ENCODE results near the gene FBXL7. TPM values are rescaled to one million over a fixed set of nuclear protein-coding genes. Genes with fewer than 3 reads are reported as not detected.

FBXL7 gene
- total and polyA plus RNA-seq, 3 experiments from 2014 or later, result not detected

- Histone ChIP-seq H3K27me3 (ENCODE audit: insufficient read depth, low read length, poor library complexity, severe bottlenecking) (no peaks in the 10 kb centered on the region), H3K27ac (ENCODE audit: low read depth, low read length) (no peak overlapping the region), H3K36me3 (ENCODE audit: insufficient read depth, low read length) (no peaks in the 10 kb centered on the region), H3K9me3 (ENCODE audit: low read length) (no peaks in the 10 kb centered on the region), H3K4me1 (ENCODE audit: insufficient read depth, low read length) (no peaks in the 10 kb centered on the region), H3K4me3 (ENCODE audit: low read length) (no peak overlapping the region)
- no peaks in the 10 kb centered on the region for H3K36me3 Mint-ChIP-seq
- DNase-seq, result no peak
- no peaks in the 10 kb centered on the region for H3K4me1 Mint-ChIP-seq
- H3K9me3 Mint-ChIP-seq, result peaks cover 0 to 13% (median 5%) of the 10 kb centered on the region in 5 donors
- no peaks in the 10 kb centered on the region for H3K27me3 Mint-ChIP-seq
- no peak overlapping the region for H3K4me3 Mint-ChIP-seq
- H3K27ac Mint-ChIP-seq, result no peak overlapping the region
- ChIA-PET POLR2A (no interaction called here), CTCF (no interaction called here)
These were observed 105.0 kb downstream of the FBXL7 start for GRCh38 chr5:15604986-15605385.

- Histone ChIP-seq H3K4me3 (ENCODE audit: low read length) (no peak overlapping the region), H3K36me3 (ENCODE audit: insufficient read depth, low read length) (no peaks in the 10 kb centered on the region), H3K27ac (ENCODE audit: low read depth, low read length) (no peak overlapping the region), H3K4me1 (ENCODE audit: insufficient read depth, low read length) (no peaks in the 10 kb centered on the region), H3K27me3 (ENCODE audit: insufficient read depth, low read length, poor library complexity, severe bottlenecking) (no peaks in the 10 kb centered on the region), H3K9me3 (ENCODE audit: low read length) (no peaks in the 10 kb centered on the region)
- Mint-ChIP-seq H3K4me1 (no peaks in the 10 kb centered on the region), H3K27me3 (no peaks in the 10 kb centered on the region), H3K27ac (no peak overlapping the region), H3K9me3 (peaks cover 2 to 13% (median 8%) of the 10 kb centered on the region in 5 donors), H3K4me3 (no peak overlapping the region), H3K36me3 (no peaks in the 10 kb centered on the region)
- ChIA-PET CTCF (no interaction called here), POLR2A (no interaction called here)
- no peak for DNase-seq
These were observed 106.2 kb downstream of the FBXL7 start for GRCh38 chr5:15606197-15606596.

- Histone ChIP-seq H3K4me3 (ENCODE audit: low read length) (no peak overlapping the region), H3K27ac (ENCODE audit: low read depth, low read length) (no peak overlapping the region), H3K4me1 (ENCODE audit: insufficient read depth, low read length) (no peaks in the 10 kb centered on the region), H3K36me3 (ENCODE audit: insufficient read depth, low read length) (no peaks in the 10 kb centered on the region), H3K9me3 (ENCODE audit: low read length) (no peaks in the 10 kb centered on the region), H3K27me3 (ENCODE audit: insufficient read depth, low read length, poor library complexity, severe bottlenecking) (no peaks in the 10 kb centered on the region)
- Mint-ChIP-seq H3K4me3 (no peak overlapping the region), H3K9me3 (peaks cover 2 to 13% (median 7%) of the 10 kb centered on the region in 5 donors), H3K27ac (no peak overlapping the region), H3K27me3 (no peaks in the 10 kb centered on the region), H3K36me3 (no peaks in the 10 kb centered on the region), H3K4me1 (no peaks in the 10 kb centered on the region)
- CTCF ChIA-PET, result no interaction called here
- DNase-seq, result no peak
- POLR2A ChIA-PET, result no interaction called here
These were observed 107.1 kb downstream of the FBXL7 start for GRCh38 chr5:15607076-15607475.

- CTCF ChIA-PET, result no interaction called here
- no peaks in the 10 kb centered on the region for H3K36me3 ChIP-seq (ENCODE audit: insufficient read depth, low read length)
- no peaks in the 10 kb centered on the region for H3K4me1 Mint-ChIP-seq
These were observed 109.2 kb downstream of the FBXL7 start for GRCh38 chr5:15609076-15609725.

GRCh38 chr5:15610216-15610615 is 110.2 kb downstream of the FBXL7 start:
- CTCF ChIA-PET, result no interaction called here
- Mint-ChIP-seq H3K4me1 (no peaks in the 10 kb centered on the region), H3K4me3 (no peak overlapping the region)

More at GRCh38 chr5:15609076-15609725, 109.2 kb downstream of the FBXL7 start:
- no peak overlapping the region for H3K4me3 ChIP-seq (ENCODE audit: low read length)
- no peak overlapping the region for H3K4me3 Mint-ChIP-seq
- H3K36me3 Mint-ChIP-seq, result no peaks in the 10 kb centered on the region
- no peaks in the 10 kb centered on the region for H3K4me1 ChIP-seq (ENCODE audit: insufficient read depth, low read length)
- no peak overlapping the region for H3K27ac Mint-ChIP-seq
- H3K27me3 ChIP-seq (ENCODE audit: insufficient read depth, low read length, poor library complexity, severe bottlenecking), result no peaks in the 10 kb centered on the region
- H3K27me3 Mint-ChIP-seq, result no peaks in the 10 kb centered on the region
- no peak for DNase-seq
- H3K9me3 ChIP-seq (ENCODE audit: low read length), result no peaks in the 10 kb centered on the region
- no peak overlapping the region for H3K27ac ChIP-seq (ENCODE audit: low read depth, low read length)
- POLR2A ChIA-PET, result no interaction called here
- peaks cover 2 to 13% (median 5%) of the 10 kb centered on the region in 5 donors for H3K9me3 Mint-ChIP-seq

GRCh38 chr5:15611008-15611407 is 111.0 kb downstream of the FBXL7 start:
- Mint-ChIP-seq H3K4me3 (no peak overlapping the region), H3K36me3 (no peaks in the 10 kb centered on the region), H3K27me3 (no peaks in the 10 kb centered on the region), H3K4me1 (no peaks in the 10 kb centered on the region), H3K27ac (no peak overlapping the region), H3K9me3 (peaks cover 3 to 13% (median 5%) of the 10 kb centered on the region in 5 donors)
- ChIA-PET CTCF (no interaction called here), POLR2A (no interaction called here)
- Histone ChIP-seq H3K4me3 (ENCODE audit: low read length) (no peak overlapping the region), H3K4me1 (ENCODE audit: insufficient read depth, low read length) (no peaks in the 10 kb centered on the region), H3K27me3 (ENCODE audit: insufficient read depth, low read length, poor library complexity, severe bottlenecking) (no peaks in the 10 kb centered on the region), H3K36me3 (ENCODE audit: insufficient read depth, low read length) (no peaks in the 10 kb centered on the region), H3K27ac (ENCODE audit: low read depth, low read length) (no peak overlapping the region), H3K9me3 (ENCODE audit: low read length) (no peaks in the 10 kb centered on the region)
- no peak for DNase-seq

More at GRCh38 chr5:15610216-15610615, 110.2 kb downstream of the FBXL7 start:
- H3K27me3 ChIP-seq (ENCODE audit: insufficient read depth, low read length, poor library complexity, severe bottlenecking), result no peaks in the 10 kb centered on the region
- no peak overlapping the region for H3K27ac ChIP-seq (ENCODE audit: low read depth, low read length)
- Mint-ChIP-seq H3K27ac (no peak overlapping the region), H3K9me3 (peaks cover 2 to 13% (median 5%) of the 10 kb centered on the region in 5 donors), H3K36me3 (no peaks in the 10 kb centered on the region), H3K27me3 (no peaks in the 10 kb centered on the region)
- POLR2A ChIA-PET, result no interaction called here
- H3K4me1 ChIP-seq (ENCODE audit: insufficient read depth, low read length), result no peaks in the 10 kb centered on the region
- no peaks in the 10 kb centered on the region for H3K9me3 ChIP-seq (ENCODE audit: low read length)
- H3K4me3 ChIP-seq (ENCODE audit: low read length), result no peak overlapping the region
- H3K36me3 ChIP-seq (ENCODE audit: insufficient read depth, low read length), result no peaks in the 10 kb centered on the region
- DNase-seq, result no peak

- POLR2A ChIA-PET, result no interaction called here
- H3K27ac Mint-ChIP-seq, result no peak overlapping the region
- no peak overlapping the region for H3K4me3 Mint-ChIP-seq
These were observed 113.1 kb downstream of the FBXL7 start for GRCh38 chr5:15612915-15613635.

GRCh38 chr5:15614679-15615078 is 114.7 kb downstream of the FBXL7 start:
- H3K36me3 ChIP-seq (ENCODE audit: insufficient read depth, low read length), result no peaks in the 10 kb centered on the region
- Mint-ChIP-seq H3K4me3 (no peak overlapping the region), H3K4me1 (no peaks in the 10 kb centered on the region), H3K36me3 (no peaks in the 10 kb centered on the region), H3K27ac (no peak overlapping the region), H3K9me3 (peaks cover 0 to 10% (median 4%) of the 10 kb centered on the region in 5 donors), H3K27me3 (no peaks in the 10 kb centered on the region)
- CTCF ChIA-PET, result no interaction called here
- H3K9me3 ChIP-seq (ENCODE audit: low read length), result no peaks in the 10 kb centered on the region
- H3K27ac ChIP-seq (ENCODE audit: low read depth, low read length), result no peak overlapping the region
- H3K27me3 ChIP-seq (ENCODE audit: insufficient read depth, low read length, poor library complexity, severe bottlenecking), result no peaks in the 10 kb centered on the region
- no peaks in the 10 kb centered on the region for H3K4me1 ChIP-seq (ENCODE audit: insufficient read depth, low read length)
- DNase-seq, result no peak
- POLR2A ChIA-PET, result no interaction called here
- no peak overlapping the region for H3K4me3 ChIP-seq (ENCODE audit: low read length)

More at GRCh38 chr5:15612915-15613635, 113.1 kb downstream of the FBXL7 start:
- Histone ChIP-seq H3K27ac (ENCODE audit: low read depth, low read length) (no peak overlapping the region), H3K27me3 (ENCODE audit: insufficient read depth, low read length, poor library complexity, severe bottlenecking) (no peaks in the 10 kb centered on the region), H3K4me3 (ENCODE audit: low read length) (no peak overlapping the region), H3K36me3 (ENCODE audit: insufficient read depth, low read length) (no peaks in the 10 kb centered on the region), H3K4me1 (ENCODE audit: insufficient read depth, low read length) (no peaks in the 10 kb centered on the region), H3K9me3 (ENCODE audit: low read length) (no peaks in the 10 kb centered on the region)
- H3K27me3 Mint-ChIP-seq, result no peaks in the 10 kb centered on the region
- no peak for DNase-seq
- H3K36me3 Mint-ChIP-seq, result no peaks in the 10 kb centered on the region
- no peaks in the 10 kb centered on the region for H3K4me1 Mint-ChIP-seq
- peaks cover 0 to 11% (median 4%) of the 10 kb centered on the region in 5 donors for H3K9me3 Mint-ChIP-seq
- CTCF ChIA-PET, result no interaction called here
